H1 (cell line): ENCODE data around the gene EPHB1. TPM values are rescaled to one million over a fixed set of nuclear protein-coding genes. Genes with fewer than 3 reads are reported as not detected.

Source experiments
- CTCF ChIA-PET: fragments of 300-600 bp; sonication (Branson Sonifier 250); formaldehyde crosslinking; loops from one replicate; lab custom pipeline; 2021; ENCODE audit not compliant: partially characterized antibody; lab: Charles Lee
- POLR2A ChIA-PET: fragments of 300-600 bp; sonication (Branson Sonifier 250); formaldehyde crosslinking; loops from one replicate; lab custom pipeline; 2021; ENCODE audit warnings: inconsistent platforms; ENCODE audit not compliant: partially characterized antibody; lab: Charles Lee
- DNase-seq, 2 experiments: peaks; one replicate each; pipeline versions ENCODE4 v3.0.0 to v3.0.0-alpha.2; 2010 to 2022; ENCODE audit warnings: low spot score in 2 of 2, low read depth in 1 of 2, mixed read lengths in 1 of 2
- FAIRE-seq: peaks from 2 replicates; lab custom pipeline; 2011; peaks lifted over from hg19 to GRCh38; lab: Jason Lieb, UNC
- H2AFZ ChIP-seq: 2 replicates; pipeline ENCODE4 v1.8.1; 2012; ENCODE audit warnings: low read length, inconsistent platforms
- H2AK5ac ChIP-seq: 2 replicates; pipeline ENCODE4 v1.6.1; 2013; ENCODE audit warnings: low read depth, low read length
- H2BK120ac ChIP-seq: replicated peaks from 2 replicates; pipeline ENCODE3; 2013; ENCODE audit warnings: low read depth, low read length, inconsistent platforms
- H2BK12ac ChIP-seq: 2 replicates; pipeline ENCODE4 v1.6.1; 2013; ENCODE audit warnings: low read depth, low read length
- H2BK15ac ChIP-seq: 2 replicates; pipeline ENCODE4 v1.6.1; 2013; ENCODE audit warnings: low read length
- H2BK20ac ChIP-seq: 2 replicates; pipeline ENCODE4 v1.6.1; 2013; ENCODE audit warnings: low read length
- H2BK5ac ChIP-seq: 2 replicates; pipeline ENCODE4 v1.6.1; 2013; ENCODE audit warnings: low read depth, low read length
- H3K14ac ChIP-seq: 2 replicates; pipeline ENCODE4 v1.6.1; 2013; ENCODE audit warnings: inconsistent platforms; ENCODE audit not compliant: insufficient read length
- H3K18ac ChIP-seq: 2 replicates; pipeline ENCODE4 v1.6.1; 2013; ENCODE audit warnings: low read length; ENCODE audit errors: extremely low read depth
- H3K23ac ChIP-seq: 2 replicates; pipeline ENCODE4 v1.6.1; 2013; ENCODE audit warnings: inconsistent platforms; ENCODE audit not compliant: insufficient read length
- H3K23me2 ChIP-seq: 2 replicates; pipeline ENCODE4 v1.6.1; 2013; ENCODE audit warnings: low read depth, low read length
- H3K27ac ChIP-seq: 2 replicates; pipeline ENCODE4 v1.6.1; 2011; ENCODE audit warnings: low read depth, low read length, inconsistent platforms
- H3K27me3 ChIP-seq, 4 experiments: replicated peaks in 1 of 4; 1 replicate in 1 of 4; 2 replicates in 3 of 4; pipeline versions ENCODE4 v1.6.1 to v1.8.1; 2011 to 2013; ENCODE audit warnings: low read length in 3 of 4, mild to moderate bottlenecking in 3 of 4, inconsistent platforms in 2 of 4, mixed read lengths in 2 of 4, moderate library complexity in 1 of 4; ENCODE audit not compliant: control insufficient read depth in 3 of 4, insufficient read depth in 3 of 4; ENCODE audit errors: extremely low read depth in 1 of 4
- H3K36me3 ChIP-seq, 4 experiments: 2 replicates each; pipeline versions ENCODE4 v1.6.1 to v1.8.1; 2011 to 2013; ENCODE audit warnings: mild to moderate bottlenecking in 4 of 4, low read length in 3 of 4, moderate library complexity in 2 of 4, control low read depth in 1 of 4, inconsistent platforms in 1 of 4; ENCODE audit not compliant: insufficient read depth in 4 of 4, control insufficient read depth in 2 of 4
- H3K4ac ChIP-seq: replicated peaks from 2 replicates; pipeline ENCODE3; 2013; ENCODE audit warnings: low read length, low read depth, mixed read lengths, inconsistent platforms; ENCODE audit not compliant: insufficient read length
- H3K4me1 ChIP-seq, 4 experiments: replicated peaks in 1 of 4; 1 replicate in 1 of 4; 2 replicates in 3 of 4; pipeline versions ENCODE4 v1.6.1 to v1.8.1; 2011 to 2013; ENCODE audit warnings: low read length in 3 of 4, inconsistent platforms in 2 of 4, mixed read lengths in 1 of 4; ENCODE audit not compliant: insufficient read depth in 4 of 4, control insufficient read depth in 3 of 4
- H3K4me2 ChIP-seq, 2 experiments: 2 replicates each; pipeline versions ENCODE4 v1.6.1 to v1.8.1; 2011 to 2013; ENCODE audit warnings: low read depth in 2 of 2, low read length in 2 of 2, control low read depth in 1 of 2, inconsistent platforms in 1 of 2, mild to moderate bottlenecking in 1 of 2; ENCODE audit not compliant: insufficient read depth in 1 of 2
- H3K4me3 ChIP-seq, 4 experiments: fragments of 200-600, 300-600 bp in 1 of 4; sonication (generic), shearing (Covaris generic), sonication (Bioruptor Twin) in 1 of 4; 2 replicates each; pipeline versions ENCODE4 v1.5.1 to v1.8.1; 2011 to 2016; ENCODE audit warnings: low read length in 4 of 4, low read depth in 3 of 4, control low read depth in 2 of 4, inconsistent platforms in 2 of 4, mild to moderate bottlenecking in 2 of 4, mixed read lengths in 1 of 4, moderate library complexity in 1 of 4; ENCODE audit not compliant: insufficient read depth in 2 of 4; ENCODE audit errors: extremely low read depth in 1 of 4
- H3K56ac ChIP-seq: replicated peaks from 2 replicates; pipeline ENCODE3; 2013; ENCODE audit warnings: low read depth, mild to moderate bottlenecking, mixed read lengths, low read length, inconsistent platforms; ENCODE audit not compliant: insufficient read length
- H3K79me1 ChIP-seq: 2 replicates; pipeline ENCODE4 v1.6.1; 2013; ENCODE audit warnings: low read depth, low read length, control low read depth
- H3K79me2 ChIP-seq, 2 experiments: 2 replicates each; pipeline versions ENCODE4 v1.6.1 to v1.8.1; 2012 to 2013; ENCODE audit warnings: low read length in 2 of 2, mild to moderate bottlenecking in 2 of 2, inconsistent platforms in 1 of 2; ENCODE audit not compliant: insufficient read depth in 2 of 2, control insufficient read depth in 1 of 2
- H3K9ac ChIP-seq, 4 experiments: replicated peaks in 1 of 4; 1 replicate in 1 of 4; 2 replicates in 3 of 4; pipeline versions ENCODE4 v1.6.1 to v1.8.1; 2011 to 2013; ENCODE audit warnings: low read depth in 3 of 4, low read length in 3 of 4, control low read depth in 2 of 4, mild to moderate bottlenecking in 2 of 4, moderate library complexity in 2 of 4, inconsistent platforms in 1 of 4; ENCODE audit errors: extremely low read depth in 1 of 4
- H3K9me3 ChIP-seq, 2 experiments: 2 replicates each; pipeline versions ENCODE4 v1.6.1 to v1.8.1; 2012 to 2013; ENCODE audit warnings: mild to moderate bottlenecking in 2 of 2, moderate library complexity in 2 of 2, control low read depth in 1 of 2, inconsistent platforms in 1 of 2, low read depth in 1 of 2, low read length in 1 of 2, mixed read lengths in 1 of 2; ENCODE audit not compliant: insufficient read depth in 2 of 2
- H4K20me1 ChIP-seq, 2 experiments: replicated peaks in 1 of 2; 2 replicates each; pipeline versions ENCODE3 to v1.8.1; 2011 to 2013; ENCODE audit warnings: inconsistent platforms in 2 of 2, low read length in 2 of 2, mild to moderate bottlenecking in 1 of 2; ENCODE audit not compliant: insufficient read depth in 2 of 2, control insufficient read depth in 1 of 2
- H4K5ac ChIP-seq: 2 replicates; pipeline ENCODE4 v1.6.1; 2013; ENCODE audit warnings: low read length, low read depth, mixed read lengths, inconsistent platforms; ENCODE audit not compliant: insufficient read length
- H4K8ac ChIP-seq: 2 replicates; pipeline ENCODE4 v1.8.0; 2013; ENCODE audit warnings: mild to moderate bottlenecking, moderate library complexity, low read length, inconsistent platforms; ENCODE audit not compliant: insufficient read depth; ENCODE audit errors: extremely low read depth
- H4K91ac ChIP-seq: replicated peaks from 2 replicates; pipeline ENCODE3; 2013; ENCODE audit warnings: low read length, mixed read lengths, inconsistent platforms; ENCODE audit not compliant: insufficient read length
- ATF2 ChIP-seq: IDR thresholded peaks from 2 replicates; pipeline ENCODE4 v1.6.1; 2012; ENCODE audit warnings: low read length, inconsistent platforms
- BRCA1 ChIP-seq: IDR thresholded peaks from 2 replicates; pipeline ENCODE4 v1.6.1; 2012; ENCODE audit warnings: low read depth, low read length, improper control_type of control experiment
- CHD2 ChIP-seq: IDR thresholded peaks from 2 replicates; pipeline ENCODE4 v1.6.1; 2012; ENCODE audit warnings: low read length, improper control_type of control experiment
- EP300 ChIP-seq, 2 experiments: IDR thresholded peaks; 1 replicate in 1 of 2; 2 replicates in 1 of 2; pipeline ENCODE4 v1.6.1; 2011 to 2012; ENCODE audit warnings: low read depth in 2 of 2, low read length in 2 of 2, mild to moderate bottlenecking in 2 of 2, borderline replicate concordance in 1 of 2, inconsistent platforms in 1 of 2, moderate library complexity in 1 of 2
- NANOG ChIP-seq: IDR thresholded peaks from 2 replicates; pipeline ENCODE4 v1.6.1; 2011; ENCODE audit warnings: low read length, low read depth, mild to moderate bottlenecking, inconsistent platforms; ENCODE audit not compliant: insufficient read depth, poor library complexity, severe bottlenecking
- RBBP5 ChIP-seq: IDR thresholded peaks from 2 replicates; pipeline ENCODE4 v1.7.1; 2012; ENCODE audit warnings: low read depth, mild to moderate bottlenecking, inconsistent platforms, low read length, moderate library complexity, borderline replicate concordance
- SAP30 ChIP-seq: fragments of 300-600 bp; sonication (generic); IDR thresholded peaks from 2 replicates; pipeline ENCODE4 v1.7.1; 2012; ENCODE audit warnings: low read length, moderate library complexity, mild to moderate bottlenecking, inconsistent platforms; ENCODE audit not compliant: insufficient read depth, insufficient replicate concordance
- SIX5 ChIP-seq: IDR thresholded peaks from 2 replicates; pipeline ENCODE4 v1.6.1; 2011; ENCODE audit warnings: mild to moderate bottlenecking, low read depth, low read length
- SP2 ChIP-seq: IDR thresholded peaks from 2 replicates; pipeline ENCODE4 v1.6.1; 2012; ENCODE audit warnings: mild to moderate bottlenecking, low read length, inconsistent platforms
- SUZ12 ChIP-seq: fragments of 200-600 bp; sonication (generic); IDR thresholded peaks from 2 replicates; pipeline ENCODE4 v1.6.1; 2012; ENCODE audit warnings: mild to moderate bottlenecking, inconsistent platforms, low read length, moderate library complexity, mixed read lengths
- TEAD4 ChIP-seq: IDR thresholded peaks from 2 replicates; pipeline ENCODE4 v1.6.1; 2012; ENCODE audit warnings: low read depth, low read length, inconsistent platforms, mixed read lengths
- WGBS, 2 experiments: shearing (Covaris generic) in 1 of 2; methylation state at CpG; one replicate each; pipeline versions ENCODE4 v1.1.6 to v1.1.7; 2013 to 2015; ENCODE audit warnings: low lambda C conversion rate in 2 of 2, mixed read lengths in 2 of 2, inconsistent platforms in 1 of 2, low coverage in 1 of 2, missing lambda C conversion rate in 1 of 2; ENCODE audit not compliant: insufficient replicate concordance in 2 of 2, insufficient coverage in 1 of 2, insufficient read length in 1 of 2; ENCODE audit errors: extremely low coverage in 1 of 2, missing lambda C conversion rate in 1 of 2; 5-methylcytosine and 5-hydroxymethylcytosine counted together
- polyA plus RNA-seq, 7 experiments: library from polyadenylated mRNA; depleted of rRNA in 3 of 7; stranded (reverse) in 5 of 7; unstranded in 2 of 7; fragments of >200 nt in 5 of 7; fragments of 200-250 nt in 2 of 7; gene quantifications; 1 replicate in 5 of 7; 2 replicates in 1 of 7; 4 replicates in 1 of 7; pipeline versions ENCODE4 v1.2.1 to v1.2.3, GENCODE V29; 2011 to 2013; ENCODE audit warnings: missing spikeins in 2 of 7, mixed read lengths in 2 of 7
- total RNA-seq: library from RNA; stranded (reverse); fragmentation: NEBNext Ultra II Directional; extraction: Animal tissue kit (Norgen Biotek cat#: 25700); gene quantifications from 2 replicates; pipeline ENCODE4 v1.2.1, GENCODE V29; 2021
- TF ChIP-seq, protein P1 (sequence below): IDR thresholded peaks from 2 replicates; pipeline ENCODE4 v1.6.1; 2011; ENCODE audit warnings: low read depth, mild to moderate bottlenecking, low read length; ENCODE audit not compliant: insufficient read depth

EPHB1 gene
- total and polyA plus RNA-seq, 2 of the 8 experiments (the other 6 are each of a cell fraction or from before 2014, with no cell fraction given), result 3.5 to 5.9 TPM

DNA sequence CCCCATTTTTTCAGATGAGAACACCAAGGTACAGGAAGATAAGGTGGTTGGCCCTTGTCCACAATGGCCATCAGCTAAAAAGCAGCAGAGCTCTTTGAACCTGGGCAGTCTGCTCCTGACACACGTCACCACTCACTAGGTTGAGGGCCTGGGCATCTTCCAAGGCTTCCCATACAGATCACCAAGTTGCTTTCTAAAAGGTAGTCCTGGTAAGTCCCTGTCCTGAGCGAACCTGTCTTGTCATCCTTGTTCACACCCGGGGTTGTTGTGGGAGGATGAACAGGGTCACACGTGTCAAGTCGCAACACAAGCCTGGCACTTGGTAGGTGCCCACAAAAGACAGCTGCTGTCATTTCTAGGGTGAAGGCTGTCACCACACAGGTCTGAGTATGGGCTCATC, 260.4 kb downstream of the EPHB1 start:
- Histone ChIP-seq H3K23ac (no peak overlapping the region), H2BK15ac (no peak overlapping the region), H3K4ac (no peak overlapping the region), H4K20me1 (no peaks in the 10 kb centered on the region), H2AK5ac (no peak overlapping the region), H3K4me1 (peaks cover 0 to 6% (median 1%) of the 10 kb centered on the region in 4 experiments; a peak in 3 of 7 replicates), H3K4me3 (no peak overlapping the region), H3K9me3 (no peaks in the 10 kb centered on the region), H2BK120ac (no peak overlapping the region), H3K23me2 (no peaks in the 10 kb centered on the region), H3K9ac (no peak overlapping the region), H4K91ac (no peak overlapping the region), H3K4me2 (no peak overlapping the region), H3K27ac (no peak overlapping the region), H3K79me1 (no peaks in the 10 kb centered on the region), H4K8ac (no peak overlapping the region), H2BK20ac (no peak overlapping the region), H2BK5ac (no peak overlapping the region), H3K18ac (no peak overlapping the region), H4K5ac (no peak overlapping the region), H3K56ac (no peak overlapping the region), H3K27me3 (no peaks in the 10 kb centered on the region), H3K14ac (no peak overlapping the region), H2AFZ (no peak overlapping the region), H2BK12ac (no peak overlapping the region), H3K36me3 (no peaks in the 10 kb centered on the region), H3K79me2 (no peaks in the 10 kb centered on the region)
- DNase-seq, result no peak
- WGBS, 2 experiments, result 96% methylated on average over 5 of the region's 5 CpGs; no CpG with 5 or more reads in 1 of the 2 experiments
- CTCF ChIA-PET, result no interaction called here
- POLR2A ChIA-PET, result no interaction called here
- no peak for FAIRE-seq
- TF ChIP-seq ATF2 (no peak), SUZ12 (no peak), NANOG (no peak), EP300 (IDR thresholded peaks at IDR 0.05; ENCODE audit: borderline replicate concordance in 1 of 2, low read depth in 2 of 2, low read length in 2 of 2) (no peak), SIX5 (no peak), SAP30 (no peak), CHD2 (no peak), TEAD4 (no peak), BRCA1 (no peak), RBBP5 (no peak), SP2 (no peak)
- TF ChIP-seq, protein P1, sequence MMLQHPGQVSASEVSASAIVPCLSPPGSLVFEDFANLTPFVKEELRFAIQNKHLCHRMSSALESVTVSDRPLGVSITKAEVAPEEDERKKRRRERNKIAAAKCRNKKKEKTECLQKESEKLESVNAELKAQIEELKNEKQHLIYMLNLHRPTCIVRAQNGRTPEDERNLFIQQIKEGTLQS, result no peak
